ENCODE results near the gene IGSF9. TPM values are rescaled to one million over a fixed set of nuclear protein-coding genes. Genes with fewer than 3 reads are reported as not detected.
A peak's percentile ranks its signal among the peaks of the same experiment; 100 is the strongest.

The IGSF9 gene
- total and polyA plus RNA-seq, 2 of the 13 experiments (the other 11 are each of a cell fraction or from before 2014, with no cell fraction given): 0.03 TPM; not detected in 1

DNA sequence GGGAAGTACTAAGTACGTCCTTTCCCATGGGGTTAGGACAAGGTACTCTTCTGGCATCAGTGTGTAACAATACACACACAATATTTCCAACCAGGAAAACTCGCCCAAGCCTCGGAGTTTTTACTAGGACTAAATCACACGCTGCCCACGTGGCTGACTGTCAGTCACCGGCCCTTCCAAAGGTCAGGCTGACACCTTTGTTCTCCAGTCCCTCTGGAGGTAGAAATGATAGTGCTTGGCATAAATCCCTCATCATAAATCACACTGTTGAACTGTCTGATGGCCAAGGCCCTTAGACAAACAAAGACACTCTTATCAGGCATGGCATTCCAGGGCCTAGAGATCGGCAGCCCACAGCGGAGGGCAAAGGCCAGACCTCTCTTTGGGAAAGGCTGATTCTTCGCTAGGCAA, 25.5 kb upstream of the IGSF9 start (continued):
- peak; percentile 73; the same call in 1 of the 2 replicates for TF ChIP-seq SOX13 (IDR thresholded peaks at IDR 0.05)
- peak in 1 of 2 experiments; percentile 94; a peak in 2 of 4 replicates for TF ChIP-seq SOX13 (CRISPR knock-in tag; conservative IDR thresholded peaks at IDR 0.05 in 1 of 2, IDR thresholded peaks at IDR 0.05 in 1 of 2)
- no peak for TF ChIP-seq KLF9 (CRISPR knock-in tag; IDR thresholded peaks at IDR 0.05; ENCODE audit: low read depth)
- TF ChIP-seq, protein P1, sequence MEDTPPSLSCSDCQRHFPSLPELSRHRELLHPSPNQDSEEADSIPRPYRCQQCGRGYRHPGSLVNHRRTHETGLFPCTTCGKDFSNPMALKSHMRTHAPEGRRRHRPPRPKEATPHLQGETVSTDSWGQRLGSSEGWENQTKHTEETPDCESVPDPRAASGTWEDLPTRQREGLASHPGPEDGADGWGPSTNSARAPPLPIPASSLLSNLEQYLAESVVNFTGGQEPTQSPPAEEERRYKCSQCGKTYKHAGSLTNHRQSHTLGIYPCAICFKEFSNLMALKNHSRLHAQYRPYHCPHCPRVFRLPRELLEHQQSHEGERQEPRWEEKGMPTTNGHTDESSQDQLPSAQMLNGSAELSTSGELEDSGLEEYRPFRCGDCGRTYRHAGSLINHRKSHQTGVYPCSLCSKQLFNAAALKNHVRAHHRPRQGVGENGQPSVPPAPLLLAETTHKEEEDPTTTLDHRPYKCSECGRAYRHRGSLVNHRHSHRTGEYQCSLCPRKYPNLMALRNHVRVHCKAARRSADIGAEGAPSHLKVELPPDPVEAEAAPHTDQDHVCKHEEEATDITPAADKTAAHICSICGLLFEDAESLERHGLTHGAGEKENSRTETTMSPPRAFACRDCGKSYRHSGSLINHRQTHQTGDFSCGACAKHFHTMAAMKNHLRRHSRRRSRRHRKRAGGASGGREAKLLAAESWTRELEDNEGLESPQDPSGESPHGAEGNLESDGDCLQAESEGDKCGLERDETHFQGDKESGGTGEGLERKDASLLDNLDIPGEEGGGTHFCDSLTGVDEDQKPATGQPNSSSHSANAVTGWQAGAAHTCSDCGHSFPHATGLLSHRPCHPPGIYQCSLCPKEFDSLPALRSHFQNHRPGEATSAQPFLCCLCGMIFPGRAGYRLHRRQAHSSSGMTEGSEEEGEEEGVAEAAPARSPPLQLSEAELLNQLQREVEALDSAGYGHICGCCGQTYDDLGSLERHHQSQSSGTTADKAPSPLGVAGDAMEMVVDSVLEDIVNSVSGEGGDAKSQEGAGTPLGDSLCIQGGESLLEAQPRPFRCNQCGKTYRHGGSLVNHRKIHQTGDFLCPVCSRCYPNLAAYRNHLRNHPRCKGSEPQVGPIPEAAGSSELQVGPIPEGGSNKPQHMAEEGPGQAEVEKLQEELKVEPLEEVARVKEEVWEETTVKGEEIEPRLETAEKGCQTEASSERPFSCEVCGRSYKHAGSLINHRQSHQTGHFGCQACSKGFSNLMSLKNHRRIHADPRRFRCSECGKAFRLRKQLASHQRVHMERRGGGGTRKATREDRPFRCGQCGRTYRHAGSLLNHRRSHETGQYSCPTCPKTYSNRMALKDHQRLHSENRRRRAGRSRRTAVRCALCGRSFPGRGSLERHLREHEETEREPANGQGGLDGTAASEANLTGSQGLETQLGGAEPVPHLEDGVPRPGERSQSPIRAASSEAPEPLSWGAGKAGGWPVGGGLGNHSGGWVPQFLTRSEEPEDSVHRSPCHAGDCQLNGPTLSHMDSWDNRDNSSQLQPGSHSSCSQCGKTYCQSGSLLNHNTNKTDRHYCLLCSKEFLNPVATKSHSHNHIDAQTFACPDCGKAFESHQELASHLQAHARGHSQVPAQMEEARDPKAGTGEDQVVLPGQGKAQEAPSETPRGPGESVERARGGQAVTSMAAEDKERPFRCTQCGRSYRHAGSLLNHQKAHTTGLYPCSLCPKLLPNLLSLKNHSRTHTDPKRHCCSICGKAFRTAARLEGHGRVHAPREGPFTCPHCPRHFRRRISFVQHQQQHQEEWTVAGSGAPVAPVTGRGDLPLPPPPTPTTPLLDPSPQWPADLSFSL (CRISPR knock-in tag; IDR thresholded peaks at IDR 0.05): 0 out of 2 replicates have a peak, but pooled peaks have one; percentile 55
- TF ChIP-seq RXRB (CRISPR knock-in tag; IDR thresholded peaks at IDR 0.05; ENCODE audit: borderline replicate concordance): peak; percentile 88
- TF ChIP-seq ZNF101 (CRISPR knock-in tag; IDR thresholded peaks at IDR 0.05; ENCODE audit: borderline replicate concordance, low read depth): no peak
- 0 out of 2 replicates have a peak, but pooled peaks have one; percentile 50 for TF ChIP-seq ZNF761 (CRISPR knock-in tag; conservative IDR thresholded peaks at IDR 0.05)
- TF ChIP-seq HDAC6 (IDR thresholded peaks at IDR 0.05; ENCODE audit: low read depth, low read length): no peak
- no peak for TF ChIP-seq ZBTB1 (CRISPR knock-in tag; IDR thresholded peaks at IDR 0.05; ENCODE audit: borderline replicate concordance)
- no peak for TF ChIP-seq ZNF326 (CRISPR knock-in tag; IDR thresholded peaks at IDR 0.05; ENCODE audit: borderline replicate concordance)
- no peak for TF ChIP-seq ZNF224 (CRISPR knock-in tag; IDR thresholded peaks at IDR 0.05)
- TF ChIP-seq NR2F6 (IDR thresholded peaks at IDR 0.05): peak; percentile 81
- peak; percentile 91 for TF ChIP-seq NR2F6 (CRISPR knock-in tag; IDR thresholded peaks at IDR 0.05)
- TF ChIP-seq SPEN (CRISPR knock-in tag; IDR thresholded peaks at IDR 0.05; ENCODE audit: low read depth): peak; percentile 38; the same call in 1 of the 2 replicates
- TF ChIP-seq, protein P2, sequence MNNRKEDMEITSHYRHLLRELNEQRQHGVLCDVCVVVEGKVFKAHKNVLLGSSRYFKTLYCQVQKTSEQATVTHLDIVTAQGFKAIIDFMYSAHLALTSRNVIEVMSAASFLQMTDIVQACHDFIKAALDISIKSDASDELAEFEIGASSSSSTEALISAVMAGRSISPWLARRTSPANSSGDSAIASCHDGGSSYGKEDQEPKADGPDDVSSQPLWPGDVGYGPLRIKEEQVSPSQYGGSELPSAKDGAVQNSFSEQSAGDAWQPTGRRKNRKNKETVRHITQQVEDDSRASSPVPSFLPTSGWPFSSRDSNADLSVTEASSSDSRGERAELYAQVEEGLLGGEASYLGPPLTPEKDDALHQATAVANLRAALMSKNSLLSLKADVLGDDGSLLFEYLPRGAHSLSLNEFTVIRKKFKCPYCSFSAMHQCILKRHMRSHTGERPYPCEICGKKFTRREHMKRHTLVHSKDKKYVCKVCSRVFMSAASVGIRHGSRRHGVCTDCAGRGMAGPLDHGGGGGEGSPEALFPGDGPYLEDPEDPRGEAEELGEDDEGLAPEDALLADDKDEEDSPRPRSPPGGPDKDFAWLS (CRISPR knock-in tag; IDR thresholded peaks at IDR 0.05; ENCODE audit: borderline replicate concordance): no peak
- no peak for TF ChIP-seq GTF2F1 (IDR thresholded peaks at IDR 0.05; ENCODE audit: low read length)
- TF ChIP-seq FOSL1 (CRISPR knock-in tag; IDR thresholded peaks at IDR 0.05; ENCODE audit: borderline replicate concordance): no peak
- no peak for TF ChIP-seq E2F5 (CRISPR knock-in tag; conservative IDR thresholded peaks at IDR 0.05)
- TF ChIP-seq NAIF1 (CRISPR knock-in tag; IDR thresholded peaks at IDR 0.05; ENCODE audit: borderline replicate concordance): no peak
- TF ChIP-seq POLR2G (IDR thresholded peaks at IDR 0.05; ENCODE audit: low read depth, low read length): no peak
- no peak for TF ChIP-seq SMARCE1 (IDR thresholded peaks at IDR 0.05; ENCODE audit: borderline replicate concordance)
- no peak for TF ChIP-seq ZEB1 (IDR thresholded peaks at IDR 0.05; ENCODE audit: insufficient replicate concordance, low read depth)
- TF ChIP-seq ZFAT (CRISPR knock-in tag; conservative IDR thresholded peaks at IDR 0.05): no peak
